RWPE1 (cell line): ENCODE results near the gene SPACA4.

ENCODE experiments used
- CTCF ChIA-PET: fragments of 350-600 bp; sonication (Branson Sonifier 250); formaldehyde crosslinking; extraction: SDS; loops from one replicate; lab custom pipeline; 2021; lab: Yijun Ruan, JAX
- POLR2A ChIA-PET: fragments of 400-600 bp; formaldehyde crosslinking; extraction: SDS; loops from one replicate; lab custom pipeline; 2020; ENCODE audit warnings: antibody characterized with exemption; ENCODE audit not compliant: low non-redundant PET; lab: Yijun Ruan, JAX
- DNase-seq: peaks from one replicate; pipeline ENCODE4 v3.0.0; 2012; ENCODE audit warnings: low spot score
- H3K27ac ChIP-seq: fragments of 450-650 bp; 2 replicates; pipeline ENCODE4 v1.5.1; 2017
- TF ChIP-seq, protein P1 (sequence below): fragments of 450-650 bp; conservative IDR thresholded peaks from 2 replicates; pipeline ENCODE4 v1.5.1; 2017; ENCODE audit warnings: low read depth, mild to moderate bottlenecking

The SPACA4 gene

DNA sequence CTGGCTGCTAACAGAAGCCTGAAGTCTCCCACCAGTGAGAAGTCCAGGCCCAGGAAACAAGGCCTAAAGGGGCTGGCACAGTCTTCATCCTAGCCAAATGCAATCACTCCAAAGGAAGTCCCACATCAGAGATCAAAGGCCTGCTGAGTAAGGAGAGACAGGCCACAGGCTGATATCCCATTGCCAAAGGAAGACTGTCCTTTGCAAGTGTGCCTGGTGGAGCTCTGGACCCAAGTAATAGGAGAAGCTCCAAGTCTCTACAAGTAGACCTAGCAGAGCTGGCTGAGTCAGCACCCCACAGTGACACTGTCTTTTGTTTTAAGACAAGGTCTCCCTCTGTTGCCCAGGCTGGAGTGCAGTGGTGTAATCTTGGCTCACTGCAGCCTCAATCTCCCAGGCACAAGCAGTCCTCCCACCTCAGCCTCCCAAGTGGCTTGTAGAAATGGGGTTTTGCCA is 26.2 kb downstream of the SPACA4 start:
- POLR2A ChIA-PET: interaction anchor here (0.5 to 1.7 kb wide), 3 partner anchors 14 to 882 kb away, joined by 4 to 7 read pairs (median 5); partner anchors contain the start of genes FAM83E, RPL18 and SPHK2
- TF ChIP-seq, protein P1, sequence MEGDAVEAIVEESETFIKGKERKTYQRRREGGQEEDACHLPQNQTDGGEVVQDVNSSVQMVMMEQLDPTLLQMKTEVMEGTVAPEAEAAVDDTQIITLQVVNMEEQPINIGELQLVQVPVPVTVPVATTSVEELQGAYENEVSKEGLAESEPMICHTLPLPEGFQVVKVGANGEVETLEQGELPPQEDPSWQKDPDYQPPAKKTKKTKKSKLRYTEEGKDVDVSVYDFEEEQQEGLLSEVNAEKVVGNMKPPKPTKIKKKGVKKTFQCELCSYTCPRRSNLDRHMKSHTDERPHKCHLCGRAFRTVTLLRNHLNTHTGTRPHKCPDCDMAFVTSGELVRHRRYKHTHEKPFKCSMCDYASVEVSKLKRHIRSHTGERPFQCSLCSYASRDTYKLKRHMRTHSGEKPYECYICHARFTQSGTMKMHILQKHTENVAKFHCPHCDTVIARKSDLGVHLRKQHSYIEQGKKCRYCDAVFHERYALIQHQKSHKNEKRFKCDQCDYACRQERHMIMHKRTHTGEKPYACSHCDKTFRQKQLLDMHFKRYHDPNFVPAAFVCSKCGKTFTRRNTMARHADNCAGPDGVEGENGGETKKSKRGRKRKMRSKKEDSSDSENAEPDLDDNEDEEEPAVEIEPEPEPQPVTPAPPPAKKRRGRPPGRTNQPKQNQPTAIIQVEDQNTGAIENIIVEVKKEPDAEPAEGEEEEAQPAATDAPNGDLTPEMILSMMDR: no peak
- CTCF ChIA-PET: interaction anchor here (0.8 kb wide), 1 partner anchor 18 kb away, joined by 4 read pairs; the partner anchor contains the start of gene FAM83E
- H3K27ac ChIP-seq: peak overlapping the region; percentile 99
- DNase-seq: no peak

DNA sequence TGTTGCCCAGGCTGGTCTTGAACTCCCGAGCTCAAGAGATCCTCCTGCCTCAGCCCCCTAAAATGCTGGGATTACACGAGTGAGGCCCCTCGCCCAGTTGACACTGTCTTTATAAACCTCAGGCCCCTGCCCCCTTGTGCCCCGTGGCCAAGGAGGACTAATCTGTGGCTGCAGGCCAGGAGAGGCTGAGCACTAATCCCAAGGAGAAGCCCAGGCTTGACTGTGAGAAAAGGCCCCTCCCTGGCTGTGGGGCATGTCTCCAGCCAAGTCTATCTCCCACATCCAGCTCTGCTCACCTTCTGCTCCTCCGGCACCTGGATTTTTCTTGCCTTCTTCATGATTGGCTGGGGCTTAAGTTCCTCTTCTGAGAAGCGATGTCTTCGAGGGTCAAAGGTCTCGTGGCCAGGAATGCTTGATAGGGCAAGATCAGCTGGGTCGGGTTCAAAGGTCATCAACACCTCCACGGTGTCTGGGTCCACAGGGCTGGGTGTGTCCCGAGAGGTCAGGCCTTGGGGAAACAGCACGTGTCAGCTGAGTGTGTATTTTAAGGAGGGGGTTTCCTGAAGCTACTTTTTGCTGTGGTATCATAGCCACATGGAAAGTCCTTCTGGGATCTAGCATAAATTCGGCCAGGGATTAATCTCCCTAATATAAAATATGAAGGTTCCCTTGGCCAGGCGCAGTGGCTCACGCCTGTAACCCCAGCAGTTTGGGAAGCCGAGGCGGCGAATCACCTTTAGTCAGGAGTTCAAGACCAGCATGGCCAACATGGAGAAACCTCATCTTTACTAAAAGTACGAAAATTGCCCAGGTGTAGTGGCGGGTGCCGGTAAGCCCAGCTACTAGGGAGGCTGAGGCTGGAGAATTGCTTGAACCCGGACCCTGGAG is 26.9 kb downstream of the SPACA4 start:
- CTCF ChIA-PET: interaction anchor here (0.8 kb wide), 1 partner anchor 19 kb away, joined by 4 read pairs; the partner anchor contains the start of gene FAM83E
- peak overlapping the region; percentile 99 for H3K27ac ChIP-seq
- DNase-seq: no peak

DNA sequence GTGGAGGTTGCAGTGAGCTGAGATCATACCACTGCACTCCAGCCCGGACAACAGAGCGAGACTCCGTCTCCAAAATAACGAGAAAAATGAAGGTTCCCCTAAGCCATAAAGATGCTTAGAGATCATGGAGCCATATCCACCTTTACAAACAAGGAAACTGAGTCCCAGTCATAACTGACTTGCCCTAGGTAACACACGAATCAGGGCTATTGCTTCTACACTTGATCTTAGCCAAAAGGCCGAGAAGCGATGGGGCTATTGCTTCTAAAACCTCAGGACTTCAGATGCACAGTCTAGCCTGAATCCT is 27.4 kb downstream of the SPACA4 start:
- peak overlapping the region; percentile 99 for H3K27ac ChIP-seq
- TF ChIP-seq, protein P1: no peak
- CTCF ChIA-PET: no interaction called here
- DNase-seq: no peak
- POLR2A ChIA-PET: interaction anchor here (1.7 kb wide), 1 partner anchor 15 kb away, joined by 7 read pairs; the partner anchor contains the start of genes RPL18 and SPHK2

More for the DNA sequence above, 26.9 kb downstream of the SPACA4 start:
- POLR2A ChIA-PET: interaction anchor here (0.5 to 1.7 kb wide), 3 partner anchors 14 to 881 kb away, joined by 4 to 7 read pairs (median 5); partner anchors contain the start of genes FAM83E, RPL18 and SPHK2
- TF ChIP-seq, protein P1: no peak

DNA sequence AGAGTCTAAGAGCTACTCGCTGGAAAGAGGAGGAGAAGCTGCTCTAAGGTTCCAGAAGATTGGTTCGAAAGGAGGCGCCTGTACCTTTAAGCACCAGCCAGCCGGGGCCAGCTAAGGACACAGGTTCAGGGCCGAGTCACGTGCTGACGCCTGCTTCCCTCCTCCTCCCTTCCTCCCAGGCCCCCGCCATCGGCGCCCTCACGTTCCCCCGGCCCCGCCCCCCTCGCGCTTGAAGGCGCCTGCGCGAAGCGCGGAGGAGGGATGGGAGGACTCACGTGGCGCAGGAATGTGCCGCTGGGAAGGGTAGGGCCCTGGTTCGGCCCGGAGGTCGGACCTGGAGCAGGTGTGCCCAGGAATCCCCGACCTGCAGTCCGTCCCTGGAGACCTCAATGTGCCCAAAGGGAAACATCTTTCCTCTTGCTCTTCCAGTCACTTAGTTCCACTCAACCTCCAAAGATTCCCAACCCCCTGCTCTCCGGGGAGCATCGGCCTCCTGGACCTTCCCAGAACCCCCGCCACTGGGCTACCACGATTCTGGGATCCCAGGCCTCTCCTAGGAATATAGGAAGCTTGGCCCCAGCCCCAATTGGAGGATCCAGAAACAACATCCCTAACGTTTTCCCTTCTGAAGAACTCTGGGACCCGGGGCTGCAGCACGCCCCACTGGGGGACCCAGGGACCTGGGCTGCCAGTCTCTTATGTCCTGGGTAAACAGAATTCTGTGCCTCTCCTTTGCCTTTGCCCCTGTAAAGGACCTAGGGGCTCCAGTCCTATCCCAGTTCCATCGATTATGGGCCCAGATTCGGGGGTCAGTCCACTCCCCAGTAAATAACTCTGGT is 28.1 kb downstream of the SPACA4 start:
- TF ChIP-seq, protein P1: no peak
- peak; percentile 90 for DNase-seq
- POLR2A ChIA-PET: interaction anchor here (1.7 kb wide), 1 partner anchor 16 kb away, joined by 7 read pairs; the partner anchor contains the start of genes RPL18 and SPHK2
- CTCF ChIA-PET: no interaction called here
- H3K27ac ChIP-seq: peak overlapping the region; percentile 99

DNA sequence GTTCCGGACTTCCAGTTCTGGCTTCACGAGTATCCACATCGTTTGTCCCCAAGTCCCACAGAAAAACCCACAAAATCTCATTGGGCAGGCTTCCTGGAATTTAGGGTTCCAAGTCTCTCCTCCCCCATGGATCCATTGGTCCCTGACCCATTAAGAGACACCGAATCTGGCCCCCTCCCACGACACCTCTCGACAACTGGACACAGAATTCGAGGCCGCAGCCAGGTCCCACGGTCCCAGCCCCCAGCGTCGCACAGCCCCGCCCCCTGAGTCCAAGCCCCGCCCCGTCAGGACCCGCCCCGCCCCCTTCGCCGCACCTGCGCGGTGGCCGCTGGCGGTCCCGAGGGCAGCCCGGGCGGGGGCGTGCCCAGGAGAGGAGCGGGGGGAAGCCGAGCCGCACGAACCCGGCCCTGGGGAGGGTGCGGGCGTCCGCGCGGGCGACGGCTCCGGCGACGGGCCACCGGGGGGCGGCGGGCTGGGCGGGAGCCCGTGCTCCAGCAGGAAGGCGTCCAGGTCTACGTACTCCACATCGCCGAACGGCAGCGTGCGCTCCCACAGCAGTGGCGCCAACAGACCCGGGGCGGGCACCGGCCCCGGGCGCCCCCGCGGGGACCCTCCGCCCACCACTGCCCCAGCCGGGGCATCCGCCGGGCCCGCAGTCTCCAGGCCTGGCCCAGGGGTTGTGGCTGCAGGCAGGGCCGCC is 28.9 kb downstream of the SPACA4 start:
- TF ChIP-seq, protein P1: no peak
- H3K27ac ChIP-seq: peak overlapping the region; percentile 99
- peak; percentile 66 for DNase-seq
- ChIA-PET POLR2A (no interaction called here), CTCF (no interaction called here)
